Stomach (tissue), 4 donors: Measurements from ENCODE around the gene AANAT.

Source experiments
- CTCF ChIP-seq, 7 experiments: fragments of 450-650 bp in 4 of 7; fragments of 200-600 bp in 3 of 7; sonication (generic) in 3 of 7; IDR thresholded peaks; one replicate each; pipeline ENCODE4 v1.5.1; 2016 to 2019; ENCODE audit warnings: antibody characterized with exemption in 7 of 7, control low read depth in 2 of 7, mild to moderate bottlenecking in 1 of 7
- EP300 ChIP-seq: sonication (generic); formaldehyde crosslinking; IDR thresholded peaks from one replicate; pipeline ENCODE4 v1.6.1; 2017; ENCODE audit warnings: antibody characterized with exemption
- POLR2AphosphoS5 ChIP-seq, 3 donors: sonication (generic); formaldehyde crosslinking; IDR thresholded peaks; one replicate each; pipeline ENCODE4 v1.6.1; 2016; ENCODE audit warnings: antibody characterized with exemption in 3 of 3

- TF ChIP-seq CTCF (IDR thresholded peaks at IDR 0.05) (no peak), EP300 (no peak), POLR2AphosphoS5 (IDR thresholded peaks at IDR 0.05) (peak in 1 of 3 donors; percentile 12)
Observed at GRCh38 chr17:76500074-76500746, 32.8 kb downstream of the AANAT start.
